NK-92 (cell line): ENCODE data around the gene ANKS1B.
"Not testable (repeated sequence)": the region's sequence is repeated elsewhere in the genome, so short reads cannot be mapped to it uniquely, and the experiment has no call there.

Experiments used
- DNase-seq: peaks from one replicate; lab custom pipeline; 2025; ENCODE audit not compliant: unreplicated experiment; lab: John Stamatoyannopoulos, UW

ANKS1B gene

GRCh38 chr12:99284161-99284560 lies 700.6 kb downstream of the ANKS1B start:
- DNase-seq, result no peak

- no peak for DNase-seq
Measured at GRCh38 chr12:99282624-99283023, 702.1 kb downstream of the ANKS1B start.

- DNase-seq, result no peak
Measured at GRCh38 chr12:99282086-99282485, 702.6 kb downstream of the ANKS1B start.

- DNase-seq, result no peak
Measured at GRCh38 chr12:99281277-99281676, 703.5 kb downstream of the ANKS1B start.

GRCh38 chr12:99278899-99279298 lies 705.8 kb downstream of the ANKS1B start:
- no peak for DNase-seq

GRCh38 chr12:99277591-99278379 lies 707.0 kb downstream of the ANKS1B start:
- DNase-seq, result no peak

GRCh38 chr12:99271071-99271470 lies 713.7 kb downstream of the ANKS1B start:
- DNase-seq, result no peak

GRCh38 chr12:99267038-99267437 lies 717.7 kb downstream of the ANKS1B start:
- DNase-seq, result no peak

GRCh38 chr12:99265648-99266047 lies 719.1 kb downstream of the ANKS1B start:
- DNase-seq, result no peak

- no peak for DNase-seq
Measured at GRCh38 chr12:99261256-99261655, 723.5 kb downstream of the ANKS1B start.

GRCh38 chr12:99260456-99260996 lies 724.2 kb downstream of the ANKS1B start:
- no peak for DNase-seq

GRCh38 chr12:99259040-99259934 lies 725.4 kb downstream of the ANKS1B start:
- no peak for DNase-seq

GRCh38 chr12:99257672-99258071 lies 727.1 kb downstream of the ANKS1B start:
- no peak for DNase-seq

GRCh38 chr12:99253068-99253467 lies 731.7 kb downstream of the ANKS1B start:
- DNase-seq, result no peak

GRCh38 chr12:99250091-99250490 lies 734.6 kb downstream of the ANKS1B start:
- no peak for DNase-seq

- DNase-seq, result no peak
Measured at GRCh38 chr12:99249543-99249942, 735.2 kb downstream of the ANKS1B start.

- DNase-seq, result not testable (repeated sequence)
Measured at GRCh38 chr12:99237907-99238538, 746.7 kb downstream of the ANKS1B start.

- no peak for DNase-seq
Measured at GRCh38 chr12:99235381-99235780, 749.4 kb downstream of the ANKS1B start.

- no peak for DNase-seq
Measured at GRCh38 chr12:99234702-99235101, 750.0 kb downstream of the ANKS1B start.

GRCh38 chr12:99232324-99232723 lies 752.4 kb downstream of the ANKS1B start:
- no peak for DNase-seq

GRCh38 chr12:99231031-99231430 lies 753.7 kb downstream of the ANKS1B start:
- no peak for DNase-seq
